SK-N-MC (cell line): ENCODE data around the gene ROPN1L.
"Not testable (repeated sequence)": the region's sequence is repeated elsewhere in the genome, so short reads cannot be mapped to it uniquely, and the experiment has no call there.

Source experiments
- DNase-seq: peaks from one replicate; pipeline ENCODE4 v3.0.0-alpha.2; 2011; ENCODE audit warnings: low read depth, low spot score
- H3K27ac ChIP-seq: fragments of 200-600 bp; sonication (generic); 2 replicates; pipeline ENCODE4 v1.5.1; 2016; ENCODE audit warnings: mixed run types
- H3K36me3 ChIP-seq: fragments of 200-600 bp; sonication (generic); 2 replicates; pipeline ENCODE4 v1.6.1; 2017; ENCODE audit warnings: antibody characterized with exemption, low read length, mixed read lengths; ENCODE audit not compliant: insufficient read depth
- H3K4me3 ChIP-seq: fragments of 200-600 bp; sonication (generic); 2 replicates; pipeline ENCODE4 v1.5.1; 2016
- H3K9ac ChIP-seq: fragments of 200-600 bp; sonication (generic); 2 replicates; pipeline ENCODE4 v1.8.0; 2017; ENCODE audit warnings: mixed run types, mixed read lengths; ENCODE audit not compliant: insufficient read length
- H3K9me3 ChIP-seq: fragments of 200-600 bp; sonication (generic); 2 replicates; pipeline ENCODE4 v1.6.1; 2017; ENCODE audit warnings: low read depth, mild to moderate bottlenecking, antibody characterized with exemption, low read length, moderate library complexity, mixed read lengths
- EZH2 ChIP-seq: fragments of 200-600 bp; sonication (generic); IDR thresholded peaks from one replicate; pipeline ENCODE4 v1.6.1; 2017; ENCODE audit warnings: antibody characterized with exemption
- FOXP2 ChIP-seq: optimal IDR thresholded peaks from 2 replicates; pipeline ENCODE3; 2011; ENCODE audit warnings: mild to moderate bottlenecking, moderate library complexity; ENCODE audit not compliant: insufficient read depth; ENCODE audit errors: extremely low read length, control extremely low read depth
- POLR2AphosphoS5 ChIP-seq: IDR thresholded peaks from 2 replicates; pipeline ENCODE4 v1.6.1; 2012; ENCODE audit warnings: mild to moderate bottlenecking, low read depth, low read length, borderline replicate concordance

ROPN1L gene

GRCh38 chr5:10485142-10485795 lies 43.6 kb downstream of the ROPN1L start:
- TF ChIP-seq FOXP2 (no peak), POLR2AphosphoS5 (no peak), EZH2 (no peak)
- Histone ChIP-seq H3K36me3 (no peaks in the 10 kb centered on the region), H3K9ac (no peak overlapping the region), H3K27ac (peak overlapping the region; percentile 80), H3K4me3 (peak overlapping the region; percentile 28; the same call in 1 of the 2 replicates), H3K9me3 (no peaks in the 10 kb centered on the region)
- DNase-seq = peak; percentile 70

GRCh38 chr5:10485897-10486296 lies 44.2 kb downstream of the ROPN1L start:
- Histone ChIP-seq H3K27ac (no peak overlapping the region), H3K9ac (no peak overlapping the region), H3K36me3 (no peaks in the 10 kb centered on the region), H3K4me3 (no peak overlapping the region), H3K9me3 (no peaks in the 10 kb centered on the region)
- no peak for TF ChIP-seq EZH2
- no peak for TF ChIP-seq FOXP2
- no peak for TF ChIP-seq POLR2AphosphoS5
- no peak for DNase-seq

GRCh38 chr5:10486511-10487344 lies 45.0 kb downstream of the ROPN1L start:
- no peak for DNase-seq
- Histone ChIP-seq H3K9me3 (no peaks in the 10 kb centered on the region), H3K36me3 (no peaks in the 10 kb centered on the region), H3K27ac (no peak overlapping the region), H3K4me3 (no peak overlapping the region), H3K9ac (no peak overlapping the region)
- TF ChIP-seq EZH2 = no peak
- TF ChIP-seq FOXP2 = no peak
- TF ChIP-seq POLR2AphosphoS5 = no peak

GRCh38 chr5:10488144-10488543 lies 46.5 kb downstream of the ROPN1L start:
- no peak overlapping the region for H3K4me3 ChIP-seq
- DNase-seq = no peak
- no peaks in the 10 kb centered on the region for H3K9me3 ChIP-seq
- TF ChIP-seq FOXP2 (no peak), POLR2AphosphoS5 (no peak), EZH2 (no peak)
- no peaks in the 10 kb centered on the region for H3K36me3 ChIP-seq
- H3K27ac ChIP-seq = no peak overlapping the region
- H3K9ac ChIP-seq = no peak overlapping the region

GRCh38 chr5:10489810-10490426 lies 48.2 kb downstream of the ROPN1L start:
- Histone ChIP-seq H3K4me3 (no peak overlapping the region), H3K9ac (no peak overlapping the region), H3K36me3 (no peaks in the 10 kb centered on the region), H3K27ac (no peak overlapping the region), H3K9me3 (no peaks in the 10 kb centered on the region)
- no peak for DNase-seq
- TF ChIP-seq EZH2 = no peak
- TF ChIP-seq POLR2AphosphoS5 = no peak

GRCh38 chr5:10490927-10491672 lies 49.4 kb downstream of the ROPN1L start:
- no peak overlapping the region for H3K4me3 ChIP-seq
- no peak overlapping the region for H3K27ac ChIP-seq
- no peak overlapping the region for H3K9ac ChIP-seq
- DNase-seq = no peak
- no peaks in the 10 kb centered on the region for H3K9me3 ChIP-seq
- H3K36me3 ChIP-seq = no peaks in the 10 kb centered on the region
- TF ChIP-seq FOXP2 (no peak), POLR2AphosphoS5 (no peak), EZH2 (no peak)

GRCh38 chr5:10491673-10492026 lies 50.0 kb downstream of the ROPN1L start:
- Histone ChIP-seq H3K36me3 (no peaks in the 10 kb centered on the region), H3K4me3 (no peak overlapping the region), H3K27ac (no peak overlapping the region), H3K9me3 (no peaks in the 10 kb centered on the region), H3K9ac (no peak overlapping the region)
- DNase-seq = no peak
- TF ChIP-seq POLR2AphosphoS5 = no peak

GRCh38 chr5:10493884-10494283 lies 52.2 kb downstream of the ROPN1L start:
- H3K9ac ChIP-seq = no peak overlapping the region
- DNase-seq = no peak
- H3K36me3 ChIP-seq = no peaks in the 10 kb centered on the region
- H3K4me3 ChIP-seq = no peak overlapping the region
- H3K27ac ChIP-seq = no peak overlapping the region
- no peak for TF ChIP-seq POLR2AphosphoS5
- no peak for TF ChIP-seq FOXP2
- TF ChIP-seq EZH2 = no peak
- H3K9me3 ChIP-seq = no peaks in the 10 kb centered on the region

- H3K9ac ChIP-seq, H3K4me3 ChIP-seq, DNase-seq, H3K27ac ChIP-seq, H3K9me3 ChIP-seq, H3K36me3 ChIP-seq: not testable (repeated sequence)
Observed at GRCh38 chr5:10494497-10494896, 52.8 kb downstream of the ROPN1L start.
